GM19023 (cell line): ENCODE data around the gene MYO16.
"Not testable (repeated sequence)": the region's sequence is repeated elsewhere in the genome, so short reads cannot be mapped to it uniquely, and the experiment has no call there.

Experiments
- ATAC-seq: cut with Tn5 transposase; IDR thresholded peaks from one replicate; pipeline ENCODE4 v1.9.1; 2021; ENCODE audit warnings: mild to moderate bottlenecking, moderate library complexity; ENCODE audit not compliant: unreplicated experiment

Gene MYO16

GRCh38 chr13:108963846-108964600, 334.6 kb downstream of the MYO16 start:
- no peak for ATAC-seq

DNA sequence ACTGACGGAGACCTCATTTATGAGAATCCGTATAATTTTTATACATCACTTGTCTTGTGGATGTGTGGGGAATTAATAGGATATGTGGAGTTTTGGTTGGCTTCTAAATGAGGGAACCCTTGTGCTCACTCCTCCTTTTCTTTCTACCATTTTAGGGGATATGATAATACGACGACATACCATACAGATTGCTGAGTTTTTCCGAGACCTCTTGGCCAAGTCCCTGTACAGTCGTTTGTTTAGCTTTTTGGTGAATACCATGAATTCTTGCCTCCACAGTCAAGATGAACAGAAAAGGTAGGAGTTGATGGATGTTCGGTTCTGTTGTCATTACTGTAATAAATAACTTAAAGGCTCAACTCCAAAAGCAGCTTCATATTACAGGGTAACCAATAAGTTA, 335.2 kb downstream of the MYO16 start:
- no peak for ATAC-seq

GRCh38 chr13:108967371-108967770, 338.0 kb downstream of the MYO16 start:
- ATAC-seq, result no peak

- no peak for ATAC-seq
Observed at GRCh38 chr13:108968566-108968965, 339.2 kb downstream of the MYO16 start.

- no peak for ATAC-seq
Observed at GRCh38 chr13:108974686-108975085, 345.3 kb downstream of the MYO16 start.

DNA sequence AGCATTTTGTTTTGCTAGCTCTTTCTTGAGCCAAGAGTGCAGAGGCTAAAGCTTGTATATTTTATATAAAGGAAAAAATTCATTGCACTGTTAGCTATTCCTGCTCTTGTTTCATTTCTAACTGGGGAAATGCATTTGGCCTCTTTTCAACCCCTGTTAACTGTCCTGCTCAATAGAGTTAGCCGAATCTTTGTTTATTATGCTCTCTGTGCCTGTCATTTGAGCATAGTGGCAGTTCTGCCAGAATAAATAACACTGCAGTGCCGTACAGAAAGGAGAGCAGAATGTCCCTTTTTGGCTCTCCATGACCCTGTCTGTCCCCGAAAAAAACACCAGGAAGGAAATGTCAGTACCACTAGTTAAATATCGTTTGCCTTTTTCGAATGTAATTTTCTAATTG, 350.8 kb downstream of the MYO16 start:
- no peak for ATAC-seq

DNA sequence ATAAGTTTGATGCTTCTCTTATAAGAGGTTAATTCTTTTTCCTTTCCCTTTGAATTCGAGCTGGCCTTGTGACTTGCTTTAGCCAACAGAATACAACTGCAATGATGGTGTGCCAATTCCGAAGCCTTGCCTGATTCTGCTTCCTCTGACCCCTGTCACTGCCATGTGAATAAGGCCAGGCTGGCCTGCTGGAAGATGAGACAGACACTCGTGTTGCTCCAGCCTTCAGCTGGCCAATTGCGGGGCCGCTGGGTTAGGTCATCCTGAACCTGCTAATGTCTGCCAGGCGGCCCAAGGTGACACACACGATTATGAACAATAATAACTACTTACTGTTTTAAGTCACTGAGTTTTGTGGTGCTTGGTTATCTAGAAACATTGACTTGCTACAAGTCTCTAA, 352.0 kb downstream of the MYO16 start:
- no peak for ATAC-seq

DNA sequence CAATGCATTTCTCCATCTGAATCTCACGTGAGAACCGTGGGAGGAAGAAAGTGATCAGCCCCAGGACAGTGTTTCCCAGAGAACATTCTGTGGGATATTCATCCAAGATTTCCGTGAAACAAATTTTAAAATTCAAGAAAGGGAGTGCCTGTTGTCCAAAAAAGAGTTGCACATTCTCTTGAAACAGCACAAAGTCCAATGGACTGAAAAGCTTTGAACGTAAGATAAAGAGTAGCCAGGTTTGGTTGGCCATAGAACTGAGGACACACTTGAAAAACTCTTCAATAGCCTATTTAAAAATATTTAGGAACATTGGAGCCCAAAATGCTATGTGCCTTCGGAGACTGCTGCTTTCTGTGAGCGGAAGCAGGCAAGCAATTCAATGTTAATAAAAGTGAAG, 353.9 kb downstream of the MYO16 start:
- no peak for ATAC-seq

DNA sequence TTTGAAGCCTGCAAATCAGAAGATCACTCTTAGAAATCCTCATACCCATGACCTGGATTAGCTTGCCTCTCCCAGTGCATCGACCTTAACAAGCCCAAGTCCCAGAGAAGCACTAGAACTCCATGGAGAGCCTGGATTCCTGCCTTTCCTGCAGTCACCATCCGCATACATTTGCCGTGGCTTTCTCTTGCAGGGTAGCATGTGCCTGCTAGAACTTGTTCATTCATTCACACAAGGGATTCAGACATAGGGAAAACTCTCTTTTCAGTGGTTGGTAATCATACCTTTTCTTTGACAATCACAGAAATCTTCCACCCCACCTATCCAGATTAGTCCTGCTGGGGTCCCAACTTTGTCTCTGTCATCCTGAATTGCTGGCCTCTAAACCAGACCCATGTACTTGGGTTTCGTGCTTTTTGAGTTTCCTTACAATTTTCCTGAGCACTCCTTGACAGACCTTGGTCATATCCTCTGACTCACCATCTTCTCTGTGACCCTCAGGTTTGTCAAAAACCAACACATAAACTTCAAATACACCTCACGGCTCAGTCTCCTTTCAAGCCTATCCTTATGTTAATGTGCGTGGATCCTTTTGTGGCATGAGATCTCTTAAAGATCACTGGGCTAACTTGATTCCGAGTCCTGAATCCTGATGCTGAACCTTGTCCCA, 355.0 kb downstream of the MYO16 start:
- no peak for ATAC-seq

- ATAC-seq, result no peak
Observed at GRCh38 chr13:108985166-108985565, 355.8 kb downstream of the MYO16 start.

GRCh38 chr13:108987517-108987916, 358.1 kb downstream of the MYO16 start:
- no peak for ATAC-seq

GRCh38 chr13:108987944-108988343, 358.5 kb downstream of the MYO16 start:
- ATAC-seq, result no peak

GRCh38 chr13:108991416-108991815, 362.0 kb downstream of the MYO16 start:
- ATAC-seq, result not testable (repeated sequence)

GRCh38 chr13:108993346-108993745, 363.9 kb downstream of the MYO16 start:
- ATAC-seq, result no peak

- no peak for ATAC-seq
Observed at GRCh38 chr13:108996430-108996829, 367.0 kb downstream of the MYO16 start.

DNA sequence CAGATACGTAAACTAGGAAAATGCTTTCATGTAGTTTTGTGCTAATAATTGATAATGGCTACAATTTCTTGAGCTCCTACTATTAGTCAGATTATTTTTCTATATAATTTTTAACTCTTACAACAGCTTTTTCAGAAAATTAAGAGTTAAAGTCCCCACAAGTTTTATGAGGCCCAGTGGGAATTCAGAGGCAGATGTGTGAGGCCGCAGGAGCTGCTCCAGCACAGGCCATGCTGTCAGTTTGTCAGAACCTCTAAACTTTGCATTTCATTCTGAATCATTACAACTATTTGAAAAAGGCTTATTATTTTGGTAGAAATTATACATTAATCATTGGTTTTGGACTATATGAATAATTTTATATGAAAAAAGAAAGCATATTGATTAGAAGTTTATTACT, 370.8 kb downstream of the MYO16 start:
- no peak for ATAC-seq

DNA sequence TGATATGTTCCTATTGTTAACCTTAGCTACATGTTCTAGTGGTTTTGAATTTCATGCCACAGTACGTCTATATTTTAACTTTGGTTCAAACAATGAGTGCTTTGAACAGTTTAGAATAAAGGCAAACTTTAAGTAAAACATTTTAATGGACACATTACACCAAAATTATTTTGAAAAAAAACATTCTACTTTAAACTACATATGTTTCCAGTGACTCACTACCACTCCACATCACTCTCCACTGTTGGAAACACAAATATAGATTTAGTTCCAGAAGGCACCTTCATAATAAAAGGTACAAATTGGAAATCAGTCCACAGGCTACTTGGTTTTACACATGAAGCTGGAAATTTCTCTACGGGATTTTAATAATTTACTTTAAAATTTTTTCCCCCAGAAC, 373.5 kb downstream of the MYO16 start:
- no peak for ATAC-seq

GRCh38 chr13:109007946-109008345, 378.5 kb downstream of the MYO16 start:
- ATAC-seq, result no peak

DNA sequence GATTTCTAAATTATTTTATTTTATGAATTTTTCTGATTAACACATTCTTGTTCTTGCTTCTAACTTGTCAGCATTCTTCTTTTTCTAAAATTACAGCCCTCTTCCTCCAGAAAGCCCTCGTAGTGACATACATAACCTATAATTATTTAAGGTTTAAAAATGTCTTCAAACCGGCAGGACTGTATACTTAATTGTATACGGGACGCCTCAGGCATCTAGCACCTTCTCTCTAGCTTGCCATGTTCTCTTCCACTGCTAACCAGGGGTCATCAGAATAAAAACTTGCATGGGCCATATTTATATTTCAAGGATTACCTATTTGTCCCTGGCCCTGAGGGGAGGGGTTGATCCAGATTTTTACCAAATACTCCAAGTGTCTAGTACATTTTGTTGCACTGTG, 380.3 kb downstream of the MYO16 start:
- ATAC-seq, result no peak

DNA sequence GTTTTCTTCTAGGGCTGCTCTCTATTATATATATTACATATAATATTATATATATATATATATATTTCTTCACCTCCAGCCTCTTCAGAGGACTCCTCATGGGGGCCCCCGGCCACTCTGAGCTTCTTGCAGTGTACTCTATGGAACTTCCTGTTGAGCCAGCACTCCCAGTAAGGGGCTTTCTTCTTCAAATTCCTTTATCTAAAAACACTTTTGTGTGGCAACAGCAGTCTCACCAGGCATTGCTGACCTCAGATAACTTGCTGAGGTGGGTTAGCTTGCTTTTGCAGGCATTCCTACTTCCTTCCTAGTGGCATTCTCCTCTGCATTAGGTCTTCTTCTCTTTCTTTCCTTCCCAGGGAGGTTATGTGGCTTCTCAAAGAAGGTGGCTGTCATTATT, 381.5 kb downstream of the MYO16 start:
- no peak for ATAC-seq

DNA sequence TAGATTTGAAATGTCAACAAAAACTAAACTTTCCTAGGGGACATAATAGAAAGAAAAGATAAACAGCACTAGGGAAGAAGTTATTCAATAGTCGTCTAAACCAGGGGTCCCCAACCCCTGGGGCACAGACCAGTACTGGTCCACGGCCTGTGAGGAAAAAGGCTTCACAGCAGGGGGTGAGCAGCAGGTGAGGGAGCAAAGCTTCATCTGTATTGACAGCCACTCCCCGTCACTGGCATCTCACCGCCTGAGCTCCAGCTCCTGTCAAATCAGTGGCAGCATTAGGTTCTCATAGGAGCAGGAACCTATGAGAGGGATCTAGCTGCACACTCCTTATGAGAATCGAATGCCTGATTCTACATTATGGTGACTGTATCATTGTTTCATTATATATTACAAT, 382.7 kb downstream of the MYO16 start:
- no peak for ATAC-seq

- no peak for ATAC-seq
Observed at GRCh38 chr13:109021558-109021957, 392.1 kb downstream of the MYO16 start.

GRCh38 chr13:109024611-109025010, 395.2 kb downstream of the MYO16 start:
- no peak for ATAC-seq
